T-cell (primary cell): ENCODE results near the gene FBP2. TPM values are rescaled to one million over a fixed set of nuclear protein-coding genes. Genes with fewer than 3 reads are reported as not detected.
"Not testable (repeated sequence)": the region's sequence is repeated elsewhere in the genome, so short reads cannot be mapped to it uniquely, and the experiment has no call there.

Experiments used
- ATAC-seq, 4 experiments: fragments of 200-7000 bp in 3 of 4; fragments of 150-1000 bp in 1 of 4; cut with Tn5 transposase; replicated peaks in 1 of 4; 1 replicate in 3 of 4; 2 replicates in 1 of 4; pipeline ENCODE4 v1.10.0; 2021; ENCODE audit warnings: moderate library complexity in 3 of 4, mild to moderate bottlenecking in 2 of 4, moderate number of reproducible peaks in 1 of 4
- CTCF ChIA-PET, 2 donors: fragments of 300-600 bp; sonication (Branson Sonifier 250); formaldehyde crosslinking; loops; one replicate each; lab custom pipeline; 2022; ENCODE audit warnings: antibody characterized with exemption in 2 of 2; lab: Charles Lee
- POLR2A ChIA-PET, 2 donors: fragments of 300-600 bp; sonication (Branson Sonifier 250); formaldehyde crosslinking; loops; one replicate each; lab custom pipeline; 2022; ENCODE audit warnings: antibody characterized with exemption in 2 of 2; lab: Charles Lee
- DNase-seq, 35 experiments: peaks; one replicate each; pipeline versions ENCODE4 v3.0.0 to v3.0.0-alpha.2; 2013 to 2023
- H3K27ac ChIP-seq: one replicate; pipeline ENCODE4 v1.5.1; 2013; ENCODE audit warnings: low read length
- H3K27me3 ChIP-seq, 2 experiments: replicated peaks in 1 of 2; 1 replicate in 1 of 2; 2 replicates in 1 of 2; pipeline versions ENCODE4 v1.6.1 to v1.7.0; 2013; ENCODE audit warnings: low read length in 1 of 2, mixed read lengths in 1 of 2; ENCODE audit not compliant: control insufficient read depth in 2 of 2, insufficient read depth in 2 of 2; ENCODE audit errors: extremely low read depth in 1 of 2
- H3K36me3 ChIP-seq, 2 donors: 1 replicate in 1 of 2; 2 replicates in 1 of 2; pipeline versions ENCODE4 v1.6.1 to v1.7.0; 2013; ENCODE audit warnings: low read length in 1 of 2; ENCODE audit not compliant: control insufficient read depth in 2 of 2, insufficient read depth in 1 of 2; ENCODE audit errors: extremely low read depth in 1 of 2
- H3K4me1 ChIP-seq, 2 experiments: 1 replicate in 1 of 2; 2 replicates in 1 of 2; pipeline versions ENCODE4 v1.6.1 to v1.7.0; 2013; ENCODE audit warnings: low read length in 2 of 2, mixed read lengths in 1 of 2; ENCODE audit not compliant: insufficient read depth in 2 of 2, control insufficient read depth in 1 of 2; ENCODE audit errors: extremely low read depth in 1 of 2
- H3K4me3 ChIP-seq, 2 donors: 1 replicate in 1 of 2; 2 replicates in 1 of 2; pipeline versions ENCODE4 v1.5.1 to v1.7.0; 2013; ENCODE audit warnings: mild to moderate bottlenecking in 2 of 2, low read length in 1 of 2, moderate library complexity in 1 of 2; ENCODE audit not compliant: control insufficient read depth in 1 of 2; ENCODE audit errors: extremely low read depth in 1 of 2
- H3K9me3 ChIP-seq: 2 replicates; pipeline ENCODE4 v1.7.0; 2013
- H3K27ac Mint-ChIP-seq, 2 donors: one replicate each; pipeline ENCODE4 v1.8.0; 2020 to 2021; ENCODE audit warnings: mild to moderate bottlenecking in 2 of 2, mixed read lengths in 2 of 2
- H3K27me3 Mint-ChIP-seq, 2 donors: one replicate each; pipeline ENCODE4 v1.8.0; 2021 to 2022; ENCODE audit warnings: mixed read lengths in 2 of 2
- H3K36me3 Mint-ChIP-seq: one replicate; pipeline ENCODE4 v1.8.0; 2021; ENCODE audit warnings: mixed read lengths
- H3K4me1 Mint-ChIP-seq, 3 donors: one replicate each; pipeline ENCODE4 v1.8.0; 2020 to 2022; ENCODE audit warnings: mixed read lengths in 3 of 3, mild to moderate bottlenecking in 1 of 3
- H3K4me3 Mint-ChIP-seq, 3 donors: one replicate each; pipeline ENCODE4 v1.8.0; 2020 to 2022; ENCODE audit warnings: mild to moderate bottlenecking in 3 of 3, mixed read lengths in 3 of 3, moderate library complexity in 3 of 3
- H3K9me3 Mint-ChIP-seq, 3 donors: one replicate each; pipeline ENCODE4 v1.8.0; 2020 to 2022; ENCODE audit warnings: mixed read lengths in 3 of 3
- WGBS: methylation state at CpG from one replicate; pipeline ENCODE4 v1.1.5; 2013; ENCODE audit warnings: missing lambda C conversion rate; ENCODE audit not compliant: insufficient coverage; 5-methylcytosine and 5-hydroxymethylcytosine counted together
- total RNA-seq, 35 experiments: library from RNA in 6 of 35; stranded (reverse) in 6 of 35; fragments of 120-200 nt in 1 of 35; gene quantifications; one replicate each; pipeline versions ENCODE4 v1.2.1 to v1.2.4 and lab custom pipeline; 2013 to 2026

FBP2 gene
- total RNA-seq, 5 donors from 2014 or later (not counting 1 experiment from before 2014, with no cell fraction given), result not detected

DNA sequence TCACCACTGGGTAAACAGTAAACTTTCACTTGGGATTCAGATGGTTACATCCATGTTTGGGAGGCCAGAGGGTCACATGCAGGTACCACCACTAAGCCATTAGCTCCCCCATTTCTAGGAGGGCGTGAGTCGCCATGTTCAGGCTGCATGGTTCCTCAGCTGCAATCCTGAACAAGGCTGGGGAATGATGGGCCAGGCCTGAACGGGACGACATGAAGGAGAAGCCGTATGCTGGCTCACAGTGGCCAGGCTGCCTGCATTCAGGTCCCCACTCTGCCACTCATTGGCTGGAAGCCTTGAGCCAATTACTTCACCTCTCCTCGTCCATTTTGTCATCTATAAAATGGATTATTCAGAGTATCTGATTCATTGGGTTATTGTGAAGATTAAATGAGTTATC lies 9.0 kb upstream of the FBP2 start:
- ChIA-PET CTCF (interaction anchor here in 1 of 2 donors (0.7 kb wide), 2 partner anchors 27 to 393 kb away, joined by 5 to 7 read pairs; no protein-coding TSS in a partner anchor), POLR2A (no interaction called here)
- Histone ChIP-seq H3K9me3 (no peaks in the 10 kb centered on the region), H3K36me3 (no peaks in the 10 kb centered on the region), H3K4me1 (peaks cover 0 to 4% of the 10 kb centered on the region in 2 experiments), H3K27ac (no peak overlapping the region), H3K4me3 (no peak overlapping the region), H3K27me3 (peaks cover 0 to 8% of the 10 kb centered on the region in 2 experiments)
- ATAC-seq, result no peak
- Mint-ChIP-seq H3K4me3 (no peak overlapping the region), H3K27ac (no peak overlapping the region), H3K4me1 (peaks cover 4 to 9% (median 6%) of the 10 kb centered on the region in 3 donors), H3K36me3 (peaks cover 4% of the 10 kb centered on the region), H3K9me3 (no peaks in the 10 kb centered on the region), H3K27me3 (peaks cover 0 to 2% of the 10 kb centered on the region in 2 donors)
- DNase-seq, result no peak
- WGBS, result 94% methylated on average over 2 of the region's 6 CpGs

DNA sequence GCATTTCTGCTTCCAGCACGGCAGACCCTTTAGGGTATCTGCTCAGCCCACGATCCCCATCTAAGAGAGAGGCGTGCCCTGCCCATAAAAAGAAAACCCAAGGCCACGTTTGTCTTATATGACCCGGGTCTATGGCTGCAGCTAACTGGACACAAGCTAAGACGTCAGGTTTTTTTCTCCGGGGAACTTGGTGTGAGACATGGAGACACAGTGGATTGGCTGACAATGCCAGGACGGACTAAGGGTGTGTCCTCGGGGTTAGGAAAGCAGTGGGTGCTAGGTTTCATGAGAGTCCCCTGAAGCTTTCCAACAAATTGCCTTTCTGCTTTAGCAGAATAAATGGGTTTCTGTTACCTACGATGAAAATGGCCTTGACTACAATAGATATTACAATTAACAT lies 7.1 kb upstream of the FBP2 start:
- Histone ChIP-seq H3K36me3 (no peaks in the 10 kb centered on the region), H3K4me1 (peaks cover 0 to 4% of the 10 kb centered on the region in 2 experiments), H3K27ac (no peak overlapping the region), H3K4me3 (no peak overlapping the region), H3K27me3 (peaks cover 0 to 2% of the 10 kb centered on the region in 2 experiments), H3K9me3 (no peaks in the 10 kb centered on the region)
- 90% methylated on average over 7 of the region's 10 CpGs for WGBS
- Mint-ChIP-seq H3K27me3 (peaks cover 0 to 8% of the 10 kb centered on the region in 2 donors), H3K9me3 (no peaks in the 10 kb centered on the region), H3K4me3 (no peak overlapping the region), H3K27ac (no peak overlapping the region), H3K4me1 (peaks cover 4 to 9% (median 6%) of the 10 kb centered on the region in 3 donors), H3K36me3 (no peaks in the 10 kb centered on the region)
- CTCF ChIA-PET, result no interaction called here
- ATAC-seq (no peak), DNase-seq (no peak)
- POLR2A ChIA-PET, result no interaction called here

DNA sequence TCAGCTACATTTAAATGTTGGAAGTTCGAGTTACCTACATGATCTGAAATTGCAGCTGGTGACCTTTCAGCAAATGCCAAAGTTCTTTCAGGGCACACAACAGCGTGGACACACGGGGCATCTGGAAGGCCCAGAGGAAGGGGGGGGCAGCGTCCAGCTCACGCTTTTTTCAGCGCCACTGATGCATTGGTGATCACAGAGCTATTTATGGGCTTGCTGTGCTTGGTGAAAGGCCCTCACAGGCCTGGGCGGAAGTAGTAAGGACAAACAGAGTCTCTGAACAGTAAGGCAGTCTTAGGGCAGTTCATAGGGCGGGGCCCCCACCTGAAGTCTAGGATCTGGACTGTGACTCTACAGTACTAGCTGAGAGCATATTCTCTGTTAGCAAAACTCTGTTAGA lies 6.6 kb upstream of the FBP2 start:
- ChIA-PET POLR2A (no interaction called here), CTCF (no interaction called here)
- Mint-ChIP-seq H3K9me3 (no peaks in the 10 kb centered on the region), H3K27ac (no peak overlapping the region), H3K4me1 (peaks cover 4 to 9% (median 6%) of the 10 kb centered on the region in 3 donors), H3K36me3 (no peaks in the 10 kb centered on the region), H3K27me3 (peaks cover 0 to 8% of the 10 kb centered on the region in 2 donors), H3K4me3 (no peak overlapping the region)
- H3K4me3 ChIP-seq, result no peak overlapping the region
- ATAC-seq (no peak), DNase-seq (no peak)
- H3K9me3 ChIP-seq, result no peaks in the 10 kb centered on the region
- peaks cover 0 to 4% of the 10 kb centered on the region in 2 experiments for H3K4me1 ChIP-seq
- H3K27me3 ChIP-seq, result peaks cover 0 to 2% of the 10 kb centered on the region in 2 experiments
- 85% methylated on average over 8 of the region's 8 CpGs for WGBS
- no peak overlapping the region for H3K27ac ChIP-seq
- no peaks in the 10 kb centered on the region for H3K36me3 ChIP-seq

DNA sequence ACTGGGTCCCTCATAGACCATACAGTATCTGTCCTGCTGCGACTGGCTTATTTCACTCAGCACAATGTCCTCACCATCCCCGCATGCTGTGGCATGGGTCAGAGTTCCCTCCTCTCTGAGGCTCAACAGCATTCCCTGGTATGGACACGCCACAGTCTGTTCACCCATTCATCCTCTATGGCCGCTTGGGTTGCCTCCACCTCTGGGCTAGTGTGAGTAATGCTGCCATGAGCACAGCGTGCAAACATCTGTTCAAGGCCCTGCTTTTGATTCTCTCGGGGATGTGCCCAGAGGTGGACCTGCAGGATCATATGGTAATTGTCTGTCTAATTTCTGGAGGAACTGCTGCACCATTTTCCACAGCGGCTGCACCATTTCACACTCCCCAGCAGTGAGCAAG lies 5.5 kb upstream of the FBP2 start:
- ChIA-PET CTCF (no interaction called here), POLR2A (no interaction called here)
- H3K36me3 ChIP-seq, result no peaks in the 10 kb centered on the region
- DNase-seq (no peak), ATAC-seq (no peak)
- WGBS, result 89% methylated on average over 6 of the region's 7 CpGs
- no peaks in the 10 kb centered on the region for H3K9me3 ChIP-seq
- Mint-ChIP-seq H3K9me3 (no peaks in the 10 kb centered on the region), H3K36me3 (no peaks in the 10 kb centered on the region), H3K27ac (no peak overlapping the region), H3K4me1 (peaks cover 4 to 9% (median 6%) of the 10 kb centered on the region in 3 donors), H3K4me3 (no peak overlapping the region), H3K27me3 (peaks cover 4 to 15% of the 10 kb centered on the region in 2 donors)
- no peak overlapping the region for H3K27ac ChIP-seq
- peaks cover 0 to 2% of the 10 kb centered on the region in 2 experiments for H3K27me3 ChIP-seq
- no peak overlapping the region for H3K4me3 ChIP-seq
- peaks cover 0 to 4% of the 10 kb centered on the region in 2 experiments for H3K4me1 ChIP-seq

DNA sequence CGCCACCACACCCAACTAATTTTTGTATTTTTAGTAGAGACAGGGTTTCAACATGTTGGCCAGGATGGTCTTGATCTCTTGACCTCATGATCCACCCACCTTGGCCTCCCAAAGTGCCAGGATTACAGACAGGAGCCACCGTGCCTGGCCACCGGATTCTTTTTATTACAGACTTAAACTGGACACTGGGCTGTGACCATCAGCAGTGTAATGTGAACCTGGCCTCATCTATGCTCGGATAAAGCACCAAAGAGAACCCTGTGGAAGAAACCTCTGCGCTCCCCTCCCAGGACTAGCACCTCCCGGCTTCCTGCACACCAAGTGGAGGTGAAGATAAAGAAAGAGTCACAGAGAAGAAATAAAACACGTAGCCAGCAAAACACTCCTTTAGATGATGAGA lies 941 bp downstream of the FBP2 start:
- H3K27me3 Mint-ChIP-seq, result peaks cover 24 to 28% of the 10 kb centered on the region in 2 donors
- H3K36me3 Mint-ChIP-seq, H3K9me3 Mint-ChIP-seq, H3K36me3 ChIP-seq, H3K9me3 ChIP-seq, CTCF ChIA-PET, H3K27ac Mint-ChIP-seq, POLR2A ChIA-PET, H3K4me3 ChIP-seq, H3K4me3 Mint-ChIP-seq, H3K4me1 Mint-ChIP-seq, H3K4me1 ChIP-seq, DNase-seq, ATAC-seq, H3K27ac ChIP-seq: not testable (repeated sequence)
- H3K27me3 ChIP-seq, result peaks cover 0 to 17% of the 10 kb centered on the region in 2 experiments
- WGBS, result 85% methylated on average over 2 of the region's 7 CpGs

DNA sequence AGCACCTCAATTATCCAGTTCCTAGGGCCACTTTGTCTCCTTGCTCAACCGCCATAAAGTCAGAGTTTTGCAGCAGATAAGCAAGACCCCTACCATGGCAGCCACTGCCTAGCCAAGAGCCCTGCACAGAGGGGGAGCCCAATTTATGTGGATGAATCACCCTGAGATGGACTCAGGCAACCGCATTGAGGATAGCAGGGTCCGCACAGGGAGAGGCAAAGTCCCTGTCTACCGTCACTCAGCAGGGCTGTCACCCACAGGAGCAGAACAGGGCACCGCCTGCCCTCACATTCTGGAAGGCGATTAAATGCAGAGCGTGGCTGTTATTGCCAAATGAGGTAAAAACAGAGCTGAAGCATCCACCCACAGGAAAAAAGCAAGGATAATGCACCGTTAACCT lies 1.7 kb downstream of the FBP2 start:
- H3K4me1 ChIP-seq, result no peaks in the 10 kb centered on the region
- DNase-seq (no peak), ATAC-seq (no peak)
- WGBS, result 94% methylated on average over 3 of the region's 8 CpGs
- no peaks in the 10 kb centered on the region for H3K9me3 ChIP-seq
- ChIA-PET POLR2A (interaction anchor here in 1 of 2 donors (0.5 kb wide), 1 partner anchor 926 kb away, joined by 8 read pairs; no protein-coding TSS in a partner anchor), CTCF (no interaction called here)
- peaks cover 0 to 4% (median 2%) of the 10 kb centered on the region in 3 donors for H3K4me1 Mint-ChIP-seq
- H3K27me3 Mint-ChIP-seq, result peaks cover 24 to 27% of the 10 kb centered on the region in 2 donors
- no peak overlapping the region for H3K4me3 ChIP-seq
- H3K27me3 ChIP-seq, result peaks cover 0 to 17% of the 10 kb centered on the region in 2 experiments
- H3K27ac Mint-ChIP-seq, result no peak overlapping the region
- H3K9me3 Mint-ChIP-seq, result no peaks in the 10 kb centered on the region
- H3K4me3 Mint-ChIP-seq, result no peak overlapping the region
- H3K36me3 Mint-ChIP-seq, result no peaks in the 10 kb centered on the region
- H3K36me3 ChIP-seq, result no peaks in the 10 kb centered on the region
- H3K27ac ChIP-seq, result no peak overlapping the region
